K562 (cell line): ENCODE data around the gene ITGA3. TPM values are rescaled to one million over a fixed set of nuclear protein-coding genes. Genes with fewer than 3 reads are reported as not detected.

Experiments used
- ATAC-seq: fragments of 200-7000 bp; cut with Tn5 transposase; 3 replicates; pipeline ENCODE4 v1.9.1; 2020; ENCODE audit warnings: moderate library complexity
- BruUV-seq: library from RNA; stranded (reverse); fragments of 400-500 nt; replicated peaks from 2 replicates; lab custom pipeline; 2021; lab: Mats Ljungman, UMichigan
- CTCF ChIA-PET: fragments of 300-600 bp; formaldehyde crosslinking; extraction: SDS; loops from one replicate; lab custom pipeline; 2021; ENCODE audit warnings: low intra/inter-chr PET ratio; lab: Yijun Ruan, JAX
- POLR2A ChIA-PET: fragments of 300-600, 350-650 bp; sonication (Branson Sonifier 250); formaldehyde crosslinking; extraction: SDS; loops from one replicate; lab custom pipeline; 2021; ENCODE audit warnings: antibody characterized with exemption, inconsistent platforms; lab: Yijun Ruan, JAX
- DNase-seq, 4 experiments: peaks; one replicate each; pipeline versions ENCODE4 v3.0.0 to v3.0.0-alpha.2; 2011 to 2018; ENCODE audit warnings: low spot score in 3 of 4, mixed read lengths in 3 of 4; ENCODE audit errors: extremely low read depth in 1 of 4
- FAIRE-seq: peaks from 2 replicates; lab custom pipeline; 2011; peaks lifted over from hg19 to GRCh38; lab: Jason Lieb, UNC
- H2AFZ ChIP-seq: 2 replicates; pipeline ENCODE4 v1.6.0; 2011; ENCODE audit warnings: low read depth, low read length, control low read depth, inconsistent platforms
- H3K27ac ChIP-seq: fragments of 200-600 bp; 3 replicates; pipeline ENCODE4 v1.8.0; 2011; ENCODE audit warnings: low read depth, mild to moderate bottlenecking, control low read depth, inconsistent platforms, low read length, moderate library complexity, mixed read lengths; ENCODE audit errors: extremely low read depth
- H3K27me3 ChIP-seq, 2 experiments: fragments of 300-600 bp in 1 of 2; 2 replicates in 1 of 2; 3 replicates in 1 of 2; pipeline versions ENCODE4 v1.6.0 to v1.8.0; 2011; ENCODE audit warnings: inconsistent platforms in 2 of 2, low read length in 2 of 2, mild to moderate bottlenecking in 1 of 2, mixed read lengths in 1 of 2, moderate library complexity in 1 of 2; ENCODE audit not compliant: control insufficient read depth in 2 of 2, insufficient read depth in 2 of 2
- H3K36me3 ChIP-seq: fragments of 300-600 bp; 3 replicates; pipeline ENCODE4 v1.8.0; 2011; ENCODE audit warnings: mild to moderate bottlenecking, low read length, inconsistent platforms; ENCODE audit not compliant: control insufficient read depth, insufficient read depth
- H3K4me1 ChIP-seq, 2 experiments: fragments of 200-600 bp in 1 of 2; replicated peaks in 1 of 2; 2 replicates in 1 of 2; 3 replicates in 1 of 2; pipeline versions ENCODE4 v1.5.1 to v1.8.0; 2011; ENCODE audit warnings: inconsistent platforms in 2 of 2, low read length in 2 of 2, mild to moderate bottlenecking in 1 of 2, mixed read lengths in 1 of 2, moderate library complexity in 1 of 2; ENCODE audit not compliant: control insufficient read depth in 2 of 2, insufficient read depth in 2 of 2
- H3K4me2 ChIP-seq: 2 replicates; pipeline ENCODE4 v1.6.1; 2011; ENCODE audit warnings: low read length, control low read depth, inconsistent platforms, mixed read lengths; ENCODE audit not compliant: insufficient read depth
- H3K4me3 ChIP-seq: fragments of 200-600 bp; sonication (generic), shearing (Covaris generic); 2 replicates; pipeline ENCODE4 v1.5.1; 2016; ENCODE audit warnings: control low read depth, inconsistent platforms
- H3K79me2 ChIP-seq: fragments of 200-600 bp; 3 replicates; pipeline ENCODE4 v1.8.0; 2011; ENCODE audit warnings: low read length, inconsistent platforms; ENCODE audit not compliant: control insufficient read depth, insufficient read depth
- H3K9ac ChIP-seq, 2 experiments: 2 replicates each; pipeline versions ENCODE4 v1.6.0 to v1.6.1; 2011; ENCODE audit warnings: low read depth in 2 of 2, low read length in 2 of 2, control low read depth in 1 of 2, inconsistent platforms in 1 of 2, mild to moderate bottlenecking in 1 of 2, mixed read lengths in 1 of 2; ENCODE audit not compliant: insufficient read depth in 1 of 2
- H3K9me1 ChIP-seq: one replicate; pipeline ENCODE4 v1.6.0; 2011; ENCODE audit warnings: inconsistent platforms, mild to moderate bottlenecking, low read length, moderate library complexity; ENCODE audit not compliant: control insufficient read depth, insufficient read depth
- H3K9me3 ChIP-seq: replicated peaks from 2 replicates; pipeline ENCODE4 v1.5.1; 2011; ENCODE audit warnings: low read depth, low read length, inconsistent platforms; ENCODE audit not compliant: control insufficient read depth, insufficient read depth
- H4K20me1 ChIP-seq: replicated peaks from 2 replicates; pipeline ENCODE4 v1.6.1; 2011; ENCODE audit warnings: low read length, inconsistent platforms, mixed read lengths; ENCODE audit not compliant: control insufficient read depth, insufficient read depth
- ARID1B ChIP-seq: fragments of 450-650 bp; IDR thresholded peaks from 2 replicates; pipeline ENCODE4 v1.6.1; 2016; ENCODE audit warnings: antibody characterized with exemption, mild to moderate bottlenecking, inconsistent platforms
- ATF7 ChIP-seq: fragments of 450-650 bp; IDR thresholded peaks from 2 replicates; pipeline ENCODE4 v1.7.1; 2014; ENCODE audit warnings: mild to moderate bottlenecking, moderate library complexity
- CC2D1A ChIP-seq: fragments of 450-650 bp; IDR thresholded peaks from 2 replicates; pipeline ENCODE4 v1.6.1; 2017; ENCODE audit warnings: mild to moderate bottlenecking
- DIDO1 ChIP-seq: fragments of 450-650 bp; IDR thresholded peaks from 2 replicates; pipeline ENCODE4 v1.6.1; 2016; ENCODE audit warnings: low read depth, missing biosample characterization, missing genetic modification characterization
- ETS2 ChIP-seq: IDR thresholded peaks from 2 replicates; pipeline ENCODE4 v1.6.1; 2016; ENCODE audit warnings: borderline replicate concordance, missing genetic modification characterization, mild to moderate bottlenecking, moderate library complexity, missing compliant biosample characterization; ENCODE audit not compliant: poor library complexity, severe bottlenecking
- IFI16 ChIP-seq: fragments of 250-450 bp; sonication (Bioruptor Pico); IDR thresholded peaks from 2 replicates; pipeline ENCODE4 v2.1.2; 2022; ENCODE audit warnings: mild to moderate bottlenecking, inconsistent platforms
- NCOA2 ChIP-seq, 2 experiments: fragments of 450-650 bp; IDR thresholded peaks; 2 replicates each; pipeline ENCODE4 v1.6.1; 2018; ENCODE audit warnings: mild to moderate bottlenecking in 2 of 2, moderate library complexity in 1 of 2; ENCODE audit not compliant: partially characterized antibody in 2 of 2
- NFIC ChIP-seq: fragments of 450-650 bp; IDR thresholded peaks from 2 replicates; pipeline ENCODE4 v1.6.1; 2017; ENCODE audit warnings: mild to moderate bottlenecking, inconsistent platforms
- NFIX ChIP-seq: fragments of 250-450 bp; sonication (Bioruptor Pico); IDR thresholded peaks from 2 replicates; pipeline ENCODE4 v1.4.0; 2020; ENCODE audit warnings: low read depth, mild to moderate bottlenecking, moderate library complexity
- PHB2 ChIP-seq: fragments of 450-650 bp; IDR thresholded peaks from 2 replicates; pipeline ENCODE4 v1.6.1; 2017; ENCODE audit warnings: low read depth
- RBM39 ChIP-seq: fragments of 200-400 bp; formaldehyde crosslinking; optimal IDR thresholded peaks from 2 replicates; pipeline ENCODE3; 2018; ENCODE audit warnings: low read depth, low read length
- RNF219 ChIP-seq: fragments of 250-450 bp; sonication (Bioruptor Pico); IDR thresholded peaks from 2 replicates; pipeline ENCODE4 v1.5.0; 2022; ENCODE audit warnings: mild to moderate bottlenecking
- TFAM ChIP-seq: fragments of 250-450 bp; sonication (Bioruptor Pico); conservative IDR thresholded peaks from 2 replicates; pipeline ENCODE4 v1.5.0; 2021; ENCODE audit warnings: mild to moderate bottlenecking, moderate library complexity
- ZFP30 ChIP-seq: fragments of 250-450 bp; sonication (Bioruptor Pico); IDR thresholded peaks from 2 replicates; pipeline ENCODE4 v1.8.0; 2022; ENCODE audit warnings: moderate library complexity, mild to moderate bottlenecking, inconsistent platforms, borderline replicate concordance
- ZNF76 ChIP-seq: fragments of 250-450 bp; sonication (Bioruptor Pico); IDR thresholded peaks from 2 replicates; pipeline ENCODE4 v1.4.0; 2020; ENCODE audit warnings: mild to moderate bottlenecking, moderate library complexity, borderline replicate concordance
- WGBS: fragments of 100-300 bp; shearing (Covaris generic); methylation state at CpG from one replicate; pipeline ENCODE4 v1.1.6; 2016; ENCODE audit warnings: low coverage, mixed read lengths; ENCODE audit not compliant: insufficient coverage; ENCODE audit errors: missing lambda C conversion rate; 5-methylcytosine and 5-hydroxymethylcytosine counted together
- in situ Hi-C: fragments of 300-500 bp; cut with MboI; formaldehyde crosslinking; loops from 4 replicates; pipeline ENCODE4 v1.15.0; 2018; ENCODE audit warnings: inconsistent platforms, mixed read lengths
- intact Hi-C: fragments of 100-400 bp; cut with micrococcal nuclease; formaldehyde crosslinking; loops from 2 replicates; pipeline ENCODE4 v1.14.2; 2022
- polyA plus RNA-seq, 8 experiments: library from polyadenylated mRNA; depleted of rRNA in 4 of 8; stranded (reverse) in 5 of 8; unstranded in 3 of 8; fragments of >200 nt; fragmentation: Nextera tagmentation in 2 of 8; fragmentation: Illumina TruSeq in 1 of 8; extraction: Ambion mirVana in 2 of 8; extraction: Trizol in 1 of 8; gene quantifications; 2 replicates each; pipeline versions ENCODE4 v1.2.1 to v1.2.3, GENCODE V29; 2011 to 2014; ENCODE audit warnings: inconsistent platforms in 1 of 8, missing spikeins in 1 of 8
- total RNA-seq, 7 experiments: library from RNA; depleted of rRNA in 6 of 7; stranded (reverse); fragments of >200 nt in 6 of 7; fragmentation: Illumina TruSeq in 2 of 7; extraction: Trizol in 2 of 7; gene quantifications; 2 replicates each; pipeline versions ENCODE4 v1.2.1 to v1.2.3, GENCODE V29; 2011 to 2021; ENCODE audit warnings: low replicate concordance in 1 of 7

The ITGA3 gene
- total and polyA plus RNA-seq, 9 of the 15 experiments (the other 6 are each of a cell fraction or from before 2014, with no cell fraction given): 0.03 to 0.75 (median 0.14) TPM; not detected in 2

- no peak for TF ChIP-seq ARID1B
Observed at GRCh38 chr17:50045154-50045553, 10.8 kb upstream of the ITGA3 start (continued).

GRCh38 chr17:50046179-50046578 lies 9.7 kb upstream of the ITGA3 start:
- Histone ChIP-seq H3K4me1 (peaks cover 3 to 6% of the 10 kb centered on the region in 2 experiments; a peak in 3 of 5 replicates), H3K9ac (no peak overlapping the region), H4K20me1 (no peaks in the 10 kb centered on the region; the same call in 1 of the 2 replicates), H3K36me3 (no peaks in the 10 kb centered on the region), H3K9me3 (no peaks in the 10 kb centered on the region), H3K9me1 (no peaks in the 10 kb centered on the region), H3K27ac (no peak overlapping the region), H3K27me3 (peaks cover 0 to 26% of the 10 kb centered on the region in 2 experiments; a peak in 2 of 5 replicates), H3K79me2 (no peaks in the 10 kb centered on the region), H2AFZ (no peak overlapping the region), H3K4me2 (no peak overlapping the region), H3K4me3 (no peak overlapping the region)
- intact Hi-C loops (no loop called here), in situ Hi-C loops (no loop called here)
- POLR2A ChIA-PET: no interaction called here
- WGBS: 0% methylated on average over 1 of the region's 2 CpGs
- ATAC-seq (no peak), FAIRE-seq (no peak), DNase-seq (no peak)
- no peak for TF ChIP-seq ATF7
- no peak for TF ChIP-seq DIDO1 (tag)
- no peak for TF ChIP-seq ZFP30 (CRISPR knock-in tag)
- TF ChIP-seq ETS2: no peak
- TF ChIP-seq RBM39: no peak
- no peak for TF ChIP-seq IFI16
- TF ChIP-seq PHB2: no peak
- no peak for TF ChIP-seq CC2D1A
- TF ChIP-seq NFIC: peak; percentile 95
- TF ChIP-seq RNF219 (CRISPR knock-in tag): no peak
- TF ChIP-seq TFAM: no peak
- TF ChIP-seq NCOA2 (IDR thresholded peaks at IDR 0.05; ENCODE audit: partially characterized antibody in 2 of 2): no peak
- TF ChIP-seq ZNF76 (CRISPR knock-in tag): no peak
- peak; percentile 91 for TF ChIP-seq NFIX (CRISPR knock-in tag)
- CTCF ChIA-PET: no interaction called here
- no TSS peak for BruUV-seq
